Activated T-helper 9 cell treated with anti-CD3 and anti-CD28 coated beads, Interleukin-2, amount 50 U/mL, for 16 hours (primary cell): ENCODE results near the gene TPST2.
"Not testable (repeated sequence)": the region's sequence is repeated elsewhere in the genome, so short reads cannot be mapped to it uniquely, and the experiment has no call there.

Experiments
- DNase-seq: peaks from one replicate; pipeline ENCODE4 v3.0.0-alpha.2; 2020; ENCODE audit warnings: low read depth

The TPST2 gene

DNA sequence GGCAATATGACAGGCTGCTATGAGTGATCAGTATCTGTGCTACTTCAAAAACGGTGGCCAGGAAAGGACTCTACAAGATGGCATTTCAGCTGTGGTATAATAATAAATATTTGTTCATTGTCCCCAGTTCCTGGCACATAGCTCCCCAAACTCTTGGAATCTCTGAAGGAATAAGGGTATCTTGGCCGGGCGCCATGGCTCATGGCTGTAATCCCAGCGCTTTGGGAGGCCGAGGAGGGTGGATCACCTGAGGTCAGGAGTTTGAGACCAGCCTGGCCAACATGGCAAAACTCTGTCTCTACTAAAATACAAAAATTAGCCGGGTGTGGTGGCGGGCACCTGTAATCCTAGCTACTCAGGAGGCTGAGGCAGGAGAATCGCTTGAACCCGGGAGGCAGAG, 61.4 kb downstream of the TPST2 start:
- DNase-seq, result not testable (repeated sequence)

DNA sequence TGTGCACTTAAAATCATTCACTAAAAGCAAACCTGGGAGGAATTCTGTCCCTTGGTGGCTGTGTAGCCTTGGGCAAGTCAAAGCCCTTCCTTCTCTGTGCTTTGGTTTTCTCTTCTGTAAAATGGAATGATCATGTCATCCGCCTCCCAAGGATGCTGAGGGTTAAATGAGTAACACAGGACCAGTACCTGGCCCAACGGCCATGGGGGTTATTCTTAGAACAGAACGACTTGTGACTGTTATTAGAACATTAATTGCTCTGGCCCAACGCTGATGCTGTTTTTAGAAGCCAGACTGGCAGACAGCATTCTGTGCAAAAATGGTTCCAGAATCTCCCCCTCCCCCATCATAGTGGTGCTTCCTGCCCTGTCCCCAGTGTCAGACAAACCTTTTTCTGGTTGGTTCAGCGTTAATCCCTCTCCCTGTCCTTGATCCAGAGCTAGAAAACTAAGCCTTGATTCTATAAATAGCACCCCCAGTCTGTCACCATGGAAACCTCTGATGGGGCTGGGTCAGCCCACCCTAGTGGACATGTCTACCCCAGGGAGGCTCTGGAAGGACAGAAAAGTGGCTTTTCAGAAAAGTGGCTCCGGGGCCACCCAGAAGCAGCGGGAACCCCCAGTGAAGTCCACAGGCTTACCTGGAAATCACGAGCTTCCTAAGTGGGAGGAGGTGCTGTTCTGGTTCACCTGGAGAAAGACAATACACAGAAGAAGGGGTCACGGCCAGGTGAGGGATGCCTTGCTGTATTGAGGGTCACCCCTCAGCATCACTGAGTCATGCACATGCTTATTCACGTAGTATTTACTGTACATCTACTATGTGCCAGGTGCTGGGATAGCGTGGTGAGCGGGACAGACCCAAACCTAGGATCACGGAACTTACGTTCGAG, 62.1 kb downstream of the TPST2 start:
- no peak for DNase-seq

DNA sequence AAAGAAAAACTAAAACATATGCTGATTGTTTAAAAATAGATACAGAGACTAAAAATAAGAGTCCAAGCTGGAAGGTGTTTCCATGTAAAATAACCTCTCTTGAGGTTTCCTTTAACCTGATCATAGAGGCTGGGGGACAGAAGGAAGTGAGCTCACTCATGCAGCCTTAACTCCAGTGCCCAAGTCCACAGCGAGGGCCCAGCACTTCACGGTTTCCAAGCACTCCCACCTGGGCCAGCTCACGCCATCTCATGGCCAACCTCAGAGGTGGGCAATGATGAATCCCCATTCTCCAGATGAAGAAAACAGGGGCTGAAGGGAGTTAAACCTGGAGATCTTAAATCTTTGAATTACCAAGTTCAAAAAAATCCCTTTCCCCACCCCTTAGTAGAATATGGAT, 62.8 kb downstream of the TPST2 start:
- DNase-seq, result no peak

DNA sequence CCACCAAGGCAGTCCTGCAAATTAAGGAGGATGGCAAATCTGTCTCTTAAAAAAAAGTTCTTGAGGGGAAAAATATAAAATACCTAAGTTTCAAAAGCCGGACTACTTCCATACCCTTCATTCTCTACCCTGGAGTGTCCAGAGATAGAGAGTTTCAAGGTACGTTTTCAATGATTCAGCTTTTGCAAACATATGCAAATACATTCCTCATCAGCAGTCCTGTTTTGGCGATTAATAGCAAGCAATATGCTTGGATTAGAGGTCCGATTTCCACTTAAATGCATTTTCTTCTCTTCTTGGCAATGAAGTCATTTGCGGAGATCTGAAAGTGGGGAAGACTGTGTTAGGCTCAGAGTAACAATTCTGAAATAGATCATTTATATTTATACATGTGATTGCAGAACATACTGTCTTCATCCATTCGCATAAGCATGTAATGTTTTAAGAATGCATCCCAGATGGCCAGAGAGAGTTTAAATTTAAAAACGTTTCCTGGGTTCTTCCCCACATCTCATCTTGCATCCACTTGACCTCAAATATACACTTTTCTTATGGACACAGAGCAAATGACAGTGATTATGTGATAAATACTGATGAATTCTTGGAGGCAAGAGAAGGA, 63.9 kb downstream of the TPST2 start:
- no peak for DNase-seq

DNA sequence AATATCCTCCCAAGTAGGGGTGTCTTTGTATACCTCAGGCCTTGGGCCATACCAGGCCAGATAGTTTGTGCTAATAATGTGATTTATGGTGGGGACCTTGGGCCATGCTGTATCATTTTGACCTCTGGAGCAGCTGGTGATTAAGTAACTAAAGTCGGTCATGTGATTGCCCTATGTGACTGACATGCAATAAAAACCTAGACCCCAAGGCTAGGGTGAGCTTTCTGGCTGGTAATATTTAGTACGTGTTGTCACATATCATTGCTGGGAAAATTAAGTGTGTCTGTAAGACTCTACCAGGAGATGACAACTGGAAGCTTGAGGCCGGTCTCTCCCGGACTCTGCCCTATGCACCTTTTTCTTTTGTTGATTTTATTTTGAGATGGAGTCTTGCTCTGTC, 65.1 kb downstream of the TPST2 start:
- no peak for DNase-seq

DNA sequence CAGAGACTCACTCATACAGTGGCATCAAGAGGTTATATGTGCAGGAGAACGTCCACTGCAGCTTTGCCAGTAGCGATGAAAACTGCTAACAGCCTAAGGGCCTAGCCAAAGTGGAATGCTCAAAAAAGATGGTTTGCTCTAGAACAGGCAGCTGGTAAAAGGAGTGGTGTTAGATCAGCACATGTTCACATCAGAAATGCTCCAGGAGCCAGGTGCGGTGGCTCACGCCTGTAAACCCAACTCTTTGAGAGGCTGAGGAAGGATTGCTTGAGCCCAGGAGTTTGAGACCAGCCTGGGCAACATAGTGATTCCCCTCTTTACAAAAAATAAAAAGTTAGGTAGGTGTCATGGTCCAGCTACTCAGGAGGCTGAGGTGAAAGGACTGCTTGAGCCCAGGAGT, 67.3 kb downstream of the TPST2 start:
- no peak for DNase-seq

DNA sequence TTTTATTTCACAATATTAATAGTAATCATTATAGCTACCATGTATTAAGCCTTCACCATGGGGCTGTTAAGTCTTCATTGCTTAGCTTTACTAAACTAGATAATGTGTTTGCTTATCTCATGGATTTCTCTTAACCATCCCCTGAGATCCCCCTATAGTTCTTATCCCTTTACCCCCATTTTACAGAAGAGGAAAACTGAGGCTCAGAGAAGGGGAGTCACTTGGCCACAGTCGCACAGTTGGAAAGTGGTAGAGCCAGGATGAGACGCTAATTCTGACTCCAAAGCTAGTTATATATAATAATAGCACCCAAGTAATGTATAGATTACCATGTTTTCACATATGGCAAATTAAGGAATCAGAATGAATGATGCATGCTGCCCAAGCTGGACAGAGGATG, 67.9 kb downstream of the TPST2 start:
- DNase-seq, result no peak

DNA sequence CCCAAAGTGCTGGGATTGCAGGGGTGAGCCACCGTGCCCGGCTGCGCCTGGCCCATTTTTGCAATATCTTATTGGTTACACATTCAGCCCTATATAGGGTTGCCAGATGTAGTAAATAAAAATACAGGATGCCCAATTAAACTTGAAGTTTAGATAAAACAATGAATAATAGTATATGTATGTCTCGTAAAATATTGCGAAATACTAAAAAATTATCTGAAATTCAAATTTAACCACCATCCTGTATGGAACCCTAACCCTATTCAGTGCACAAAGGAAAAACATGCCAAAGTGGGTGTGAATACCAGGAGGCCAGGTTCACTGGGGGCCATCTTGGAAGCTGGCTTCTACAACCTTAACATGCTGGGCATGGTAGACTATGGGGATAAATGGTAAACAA, 72.5 kb downstream of the TPST2 start:
- DNase-seq, result no peak

DNA sequence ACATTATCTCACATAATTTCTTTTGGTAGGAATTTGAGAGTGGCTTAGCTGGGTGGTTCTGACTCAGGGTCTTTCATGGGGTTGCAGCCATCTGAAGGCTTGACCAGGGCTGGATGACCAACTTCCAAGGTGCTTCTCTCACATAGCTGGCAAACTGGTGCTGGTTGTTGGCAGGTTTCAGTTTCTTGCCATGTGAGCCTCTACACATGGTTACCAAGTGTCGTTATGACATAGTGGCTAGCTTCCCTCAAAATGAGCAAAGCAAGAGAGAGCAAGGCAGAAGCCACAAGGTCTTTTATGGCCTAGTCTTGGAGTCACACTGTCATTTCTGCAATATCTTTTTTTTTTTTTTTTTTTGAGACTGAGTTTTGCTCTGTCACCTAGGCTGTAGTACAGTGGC, 73.4 kb downstream of the TPST2 start:
- no peak for DNase-seq

DNA sequence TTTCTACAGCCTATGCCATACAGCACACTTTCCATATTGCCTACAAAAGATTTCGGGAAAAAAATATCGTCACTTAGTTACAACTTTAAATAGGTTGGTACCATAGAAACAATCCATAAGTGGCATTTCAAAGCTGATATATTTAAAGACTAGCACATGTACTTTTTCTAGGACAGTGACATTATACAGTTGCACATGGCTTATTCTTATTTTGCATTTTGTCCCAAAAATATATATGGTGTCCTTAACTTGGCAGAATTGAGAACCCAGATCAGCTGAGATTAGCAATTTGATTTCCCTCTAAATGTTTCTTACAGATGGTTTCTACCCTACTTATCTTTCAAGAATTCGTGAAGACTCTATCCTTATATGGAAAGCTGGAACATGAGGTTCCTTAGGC, 74.0 kb downstream of the TPST2 start:
- DNase-seq, result no peak

DNA sequence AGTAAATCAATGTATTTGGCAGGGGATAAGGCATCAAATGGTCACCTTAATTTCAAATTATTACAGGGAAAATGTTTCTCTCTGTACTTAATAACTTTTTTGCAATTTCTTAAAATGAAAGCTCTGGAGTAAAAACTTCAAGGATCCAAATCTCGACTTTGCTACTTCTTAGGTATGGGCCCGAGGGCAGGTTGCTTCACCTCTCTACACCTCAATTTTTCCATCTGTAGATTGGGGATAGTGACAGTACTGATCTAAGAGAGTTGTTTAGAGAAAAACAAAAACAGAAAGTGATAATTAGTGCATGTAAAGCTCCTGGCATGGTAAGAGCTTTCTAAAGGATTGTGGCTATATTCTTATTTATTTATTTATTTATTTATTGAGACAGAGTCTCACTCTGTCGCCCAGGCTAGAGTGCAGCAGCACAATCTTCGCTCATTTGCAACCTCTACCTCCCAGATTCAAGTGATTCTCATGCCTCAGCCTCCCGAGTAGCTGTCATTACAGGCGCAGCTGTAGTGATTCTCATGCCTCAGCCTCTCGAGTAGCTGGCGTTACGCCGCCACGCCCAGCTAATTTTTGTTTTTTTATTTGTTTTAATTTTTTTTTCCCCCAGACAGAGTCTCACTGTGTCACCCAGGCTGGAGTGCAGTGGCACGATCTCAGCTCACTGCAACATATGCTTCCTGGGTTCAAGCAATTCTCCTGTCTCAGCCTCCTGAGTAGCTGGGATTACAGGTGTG, 75.3 kb downstream of the TPST2 start:
- DNase-seq, result no peak

DNA sequence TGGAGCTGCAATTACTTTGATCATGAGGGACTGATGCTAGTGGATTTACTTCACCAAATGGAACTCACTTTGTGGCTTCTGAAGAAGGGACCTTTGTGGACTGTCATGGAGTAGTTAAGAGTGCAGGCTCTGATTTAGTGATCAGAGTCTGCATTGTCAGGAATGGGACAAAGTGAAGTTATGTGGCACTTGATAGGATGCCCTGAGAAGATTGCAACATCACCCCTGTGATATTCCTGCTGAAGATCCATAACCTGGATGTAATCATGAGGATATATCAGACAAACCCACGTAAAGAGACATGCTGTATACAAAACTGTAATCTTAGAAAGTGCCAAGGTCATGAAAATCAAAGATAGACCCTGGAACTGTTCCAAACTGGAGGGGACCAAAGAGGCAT, 76.1 kb downstream of the TPST2 start:
- no peak for DNase-seq

DNA sequence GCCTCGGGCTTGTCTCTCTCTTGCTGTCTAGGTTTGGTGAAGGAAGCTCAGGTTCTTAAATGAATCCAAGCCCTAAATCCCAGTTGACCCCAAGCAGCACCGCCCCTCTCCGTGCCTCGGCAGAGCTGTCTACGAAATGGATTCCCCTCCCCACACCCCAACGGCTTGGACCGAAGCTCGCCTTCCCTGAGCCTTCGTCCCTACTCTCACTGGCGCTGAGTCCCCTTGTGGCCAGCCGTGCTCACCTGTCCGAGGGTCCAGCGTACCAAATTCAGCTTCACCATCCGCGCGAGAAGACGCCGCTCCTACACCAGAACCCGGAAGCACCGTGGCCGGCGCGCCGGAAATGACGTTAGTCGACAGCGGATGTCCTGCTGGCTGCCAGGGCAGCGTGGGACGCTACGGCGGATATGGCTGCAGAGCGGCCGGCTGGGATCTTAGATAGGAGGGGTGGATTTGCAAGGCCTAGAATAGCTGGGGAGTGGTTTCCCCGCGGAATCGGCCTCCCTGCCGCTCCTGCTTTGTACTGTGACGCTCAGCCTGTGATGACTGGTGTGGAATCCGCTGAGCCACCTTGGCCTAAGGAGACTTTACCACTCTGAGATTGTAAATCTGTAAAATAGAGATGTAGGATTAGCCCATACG, 77.7 kb downstream of the TPST2 start, which contains the start of gene TFIP11:
TSS of gene TFIP11 (minus strand) at position 325 of the 645 bp plus-strand sequence. CDS start 2,201 bp downstream, outside the sequence.
- DNase-seq, result peak; percentile 88

DNA sequence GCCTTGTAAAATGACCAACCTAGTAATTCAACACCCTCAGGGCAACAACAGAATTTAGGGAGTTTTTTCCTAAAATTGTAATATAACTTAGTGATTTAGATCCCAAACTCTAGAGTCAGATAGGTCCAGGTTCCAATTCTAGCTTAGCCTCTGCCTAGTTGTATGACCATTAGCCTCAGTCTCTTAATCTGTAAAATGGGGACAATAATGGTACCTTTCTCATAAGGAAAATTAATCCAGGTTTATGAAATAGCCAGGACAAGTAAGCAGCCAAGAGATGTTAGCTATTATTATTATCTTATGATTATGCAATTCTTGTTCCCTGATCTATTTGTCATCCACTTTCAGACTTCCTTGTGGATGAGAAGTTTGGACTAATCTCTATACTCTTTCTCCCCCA, 81.8 kb downstream of the TPST2 start:
- DNase-seq, result no peak

DNA sequence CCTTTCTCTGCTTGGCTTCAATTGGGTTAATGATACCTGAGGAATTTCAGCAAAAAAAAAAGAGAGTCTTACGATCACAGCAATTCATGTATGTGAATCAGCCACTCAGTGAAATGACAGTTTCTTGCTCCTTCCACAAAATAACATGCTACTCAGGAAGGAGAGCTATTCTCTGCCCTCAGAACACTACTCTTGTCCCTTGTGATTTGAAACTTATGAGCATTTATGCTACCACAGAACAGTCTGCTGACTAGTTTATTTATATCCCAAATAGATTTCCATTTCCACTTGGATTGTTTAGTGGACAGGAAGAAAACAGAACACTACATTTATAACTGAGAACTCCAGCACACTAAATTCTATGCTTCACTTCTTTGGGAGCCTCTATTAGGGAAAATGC, 86.2 kb downstream of the TPST2 start:
- DNase-seq, result no peak

DNA sequence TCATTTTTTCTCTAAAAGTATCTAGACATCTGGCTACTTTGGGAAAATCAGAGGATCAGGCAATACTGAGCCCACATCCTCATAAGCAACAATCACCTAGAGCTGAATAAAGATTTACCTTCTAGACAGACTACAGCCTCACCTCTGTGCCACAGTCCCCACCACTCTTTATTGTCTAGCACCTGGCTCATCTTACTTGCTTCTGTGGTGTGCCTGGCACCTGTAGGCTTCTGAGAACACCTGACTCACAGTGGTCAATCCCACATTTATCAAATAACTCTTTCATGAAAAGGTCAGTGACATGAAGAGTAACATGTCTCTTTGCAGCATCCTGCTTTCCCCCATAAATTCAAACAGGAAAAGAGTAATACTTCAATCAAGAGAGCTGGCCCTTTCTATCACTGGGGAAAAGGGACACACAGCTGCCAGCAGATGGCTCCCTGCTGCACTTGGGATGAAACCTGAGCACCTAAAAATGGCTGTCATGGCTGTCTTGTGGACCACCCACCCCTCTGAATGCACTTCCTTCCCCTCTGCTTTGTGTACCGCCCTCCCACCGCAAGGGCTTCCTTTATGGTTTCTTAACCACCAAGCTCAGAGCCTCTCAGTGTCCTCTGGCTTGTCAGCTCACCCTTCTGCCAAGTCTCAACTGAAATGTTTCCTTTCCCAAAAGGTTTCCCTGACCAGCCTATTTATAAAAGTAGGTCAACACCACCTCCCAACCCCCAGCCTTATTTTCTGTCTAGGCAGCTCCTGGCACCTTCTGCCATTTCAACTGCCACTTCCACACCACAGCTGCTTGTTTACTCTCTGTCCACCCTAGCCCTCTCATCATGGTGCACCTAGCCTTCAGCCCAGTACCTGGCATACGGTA, 87.0 kb downstream of the TPST2 start:
- DNase-seq, result peak; percentile 24

DNA sequence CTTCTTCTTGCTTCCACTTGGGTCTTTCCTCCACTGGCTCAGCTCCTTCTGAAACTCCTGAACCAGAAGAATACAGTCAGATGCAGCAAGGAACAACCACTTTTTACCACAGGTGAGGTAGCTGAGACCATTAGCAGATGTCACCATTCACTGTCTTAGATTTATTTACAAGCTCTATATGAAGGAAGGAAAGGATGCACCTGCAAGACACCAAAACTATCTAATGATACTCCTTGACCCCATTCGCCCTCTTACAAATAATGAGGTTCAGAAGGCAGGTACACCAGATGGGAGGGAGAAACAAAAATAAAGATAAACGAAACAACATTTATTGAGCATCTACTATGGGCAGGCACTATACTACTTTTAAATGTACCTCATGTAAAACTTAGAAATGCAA, 87.9 kb downstream of the TPST2 start:
- no peak for DNase-seq

DNA sequence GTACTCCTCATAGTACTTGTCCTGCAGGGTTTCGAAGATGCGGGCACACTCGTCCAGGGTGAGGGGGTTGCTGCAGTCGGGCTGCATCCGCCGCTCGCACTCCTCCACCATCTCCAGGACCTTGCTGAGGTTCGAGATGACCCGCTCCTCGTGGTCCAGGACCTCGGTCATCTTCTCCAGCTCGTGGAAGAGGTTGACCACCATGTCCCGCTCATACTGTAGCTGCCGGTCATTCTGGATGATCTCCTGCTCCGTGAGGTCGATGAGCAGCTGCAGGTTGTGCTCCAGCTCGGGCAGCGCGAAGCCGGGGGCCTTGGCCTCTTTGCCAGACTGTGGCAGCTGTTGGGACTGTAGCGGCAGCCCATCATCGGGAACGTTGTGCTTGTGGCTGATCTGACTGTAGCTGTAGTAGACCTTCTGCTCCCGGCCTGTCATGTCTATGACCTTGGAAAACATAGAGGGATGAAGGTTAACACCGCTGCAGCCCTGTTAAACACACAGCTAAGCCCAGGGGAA, 90.7 kb downstream of the TPST2 start:
- no peak for DNase-seq

DNA sequence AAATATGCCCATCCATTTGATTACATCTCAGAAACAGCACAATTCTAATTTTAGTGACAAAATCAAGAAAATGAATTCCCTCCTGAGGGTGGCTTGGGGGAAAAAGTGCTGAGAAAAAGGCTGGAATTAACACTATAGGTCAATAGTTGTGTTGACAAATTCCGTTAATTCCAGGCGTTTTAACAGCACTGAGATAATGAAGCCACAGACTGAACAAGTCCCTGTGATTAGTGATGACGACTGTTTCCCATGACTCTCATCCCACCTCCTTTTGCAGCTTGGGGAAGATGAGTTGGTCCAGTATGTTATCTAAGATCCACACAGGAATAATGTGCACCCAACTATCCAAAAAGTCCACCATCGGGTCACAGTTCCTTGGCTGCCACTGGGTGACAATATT, 93.5 kb downstream of the TPST2 start:
- no peak for DNase-seq

DNA sequence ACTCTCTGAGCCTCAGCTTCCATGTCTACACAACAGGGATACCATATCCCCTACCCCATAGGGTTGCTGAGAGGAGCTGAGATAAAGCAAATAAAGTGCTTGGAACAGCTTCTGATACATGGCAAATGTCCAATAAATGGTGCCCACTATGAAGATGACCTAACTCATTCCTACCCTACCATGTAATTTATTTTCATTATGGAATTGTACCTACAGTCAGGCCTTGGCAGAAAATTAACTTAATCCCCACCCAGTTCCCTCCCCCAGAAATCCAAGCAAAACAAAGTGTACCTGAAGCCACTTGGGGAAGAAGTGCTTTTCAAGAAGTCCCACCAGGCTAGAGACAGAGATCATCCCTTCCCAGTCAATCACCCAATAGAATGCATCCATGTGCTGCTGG, 95.4 kb downstream of the TPST2 start:
- no peak for DNase-seq

DNA sequence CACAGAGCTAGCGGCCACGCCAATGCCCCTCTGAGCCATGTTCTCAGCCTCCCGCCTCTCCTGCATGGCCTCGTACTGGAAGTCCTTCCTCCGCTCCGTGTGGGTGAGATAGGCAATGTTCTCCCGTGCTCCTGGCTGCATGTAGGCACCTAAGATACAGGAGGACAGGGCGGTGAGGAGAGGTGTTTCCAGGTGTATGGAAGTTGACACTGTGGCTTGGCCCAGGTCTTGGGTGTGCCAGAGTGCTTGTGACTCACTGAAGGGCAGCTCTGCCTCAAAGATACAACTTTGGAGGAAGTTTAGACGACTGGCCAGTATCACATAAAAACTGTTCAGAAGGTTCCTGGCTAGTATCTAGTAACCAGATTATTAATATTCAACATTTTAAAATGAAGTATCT, 97.7 kb downstream of the TPST2 start:
- no peak for DNase-seq
